NCI-H510A (cell line): ENCODE data around the gene RLF.

Experiments
- DNase-seq: peaks from one replicate; lab custom pipeline; 2025; lab: John Stamatoyannopoulos, UW

RLF gene

DNA sequence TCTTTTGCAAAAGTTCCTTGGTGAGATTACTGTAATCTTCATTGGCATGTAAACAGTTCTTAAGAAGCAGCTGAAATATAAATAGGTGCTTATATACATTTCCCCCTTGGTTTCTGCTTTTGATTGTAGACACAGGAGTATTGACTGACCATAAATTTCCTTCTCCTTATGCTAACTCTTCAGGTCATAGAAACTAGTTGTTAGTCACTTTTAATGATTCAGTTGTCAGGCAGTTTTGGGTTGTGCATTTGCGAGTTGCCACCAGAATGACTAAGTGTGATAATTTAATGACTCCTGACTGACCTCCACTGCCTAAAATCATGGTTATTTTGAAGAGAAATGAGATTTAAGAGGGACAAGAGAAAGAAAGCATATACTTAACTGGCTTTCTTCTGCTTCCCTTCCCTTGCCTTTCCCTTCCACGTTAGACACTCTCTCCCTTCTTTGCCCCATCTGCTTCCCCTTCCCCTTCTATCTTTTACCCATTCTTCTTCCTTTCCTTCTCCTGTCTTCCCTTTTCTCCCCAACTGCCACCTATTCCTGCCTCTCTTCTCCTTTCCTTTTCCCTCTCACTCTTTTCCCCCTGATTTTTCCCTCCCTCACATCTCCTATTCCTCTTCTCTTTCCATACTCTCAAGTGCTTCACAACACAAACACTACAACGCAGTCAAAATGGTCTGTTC is 109.1 kb downstream of the RLF start:
- DNase-seq = no peak

DNA sequence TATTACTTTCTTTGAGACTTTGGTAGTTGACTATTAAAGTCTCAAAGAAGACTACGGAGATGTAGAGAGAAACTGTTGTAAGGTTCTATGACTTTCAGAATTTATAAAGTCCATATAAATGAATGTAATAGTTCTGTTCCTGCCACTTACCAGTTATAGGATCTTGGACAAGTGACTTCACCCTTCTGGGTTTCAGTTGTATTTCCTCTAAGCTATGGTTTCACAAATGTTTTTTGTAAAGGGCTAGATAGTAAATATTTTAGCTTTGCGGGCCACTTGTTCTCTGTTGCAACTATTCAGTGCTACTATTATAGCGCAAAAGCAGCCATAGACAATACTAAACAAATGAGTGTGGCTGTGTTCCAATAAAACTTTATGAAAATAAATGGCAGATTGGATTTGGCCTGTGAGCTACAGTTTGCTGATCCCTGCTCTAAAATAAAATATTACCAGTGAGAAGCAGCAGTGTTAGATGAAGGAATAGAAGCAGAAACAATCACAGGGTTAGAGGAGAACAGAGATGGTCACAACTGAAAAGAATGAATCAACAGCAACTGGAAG is 111.5 kb downstream of the RLF start:
- no peak for DNase-seq

DNA sequence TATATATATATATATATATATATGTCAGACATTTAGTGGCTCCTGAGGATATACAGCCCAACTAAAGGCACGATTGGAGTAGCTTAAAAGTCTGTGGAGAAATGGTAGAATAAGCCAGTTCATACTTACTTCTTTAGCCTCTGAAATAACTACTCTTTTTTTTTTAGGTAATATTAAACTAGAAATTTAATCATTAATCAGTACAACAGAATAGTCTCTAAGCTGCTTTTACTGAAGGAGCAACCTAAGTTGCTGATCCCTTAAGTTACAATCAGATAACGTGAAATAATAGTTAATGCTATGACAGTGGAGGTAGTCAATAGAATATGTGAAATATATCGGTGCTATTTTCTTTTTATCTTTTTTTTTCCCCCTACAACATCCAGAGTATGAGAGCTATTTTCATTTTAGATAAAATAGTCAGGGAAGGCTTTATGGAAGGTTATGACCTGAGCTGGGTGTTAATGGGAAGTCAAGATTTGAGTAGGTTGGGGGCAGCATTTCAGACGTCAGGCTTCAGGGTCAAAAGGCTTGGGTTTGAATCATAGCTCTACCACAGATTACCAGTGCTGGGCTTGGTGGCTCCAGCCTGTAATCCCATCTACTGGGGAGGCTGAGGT is 112.5 kb downstream of the RLF start:
- no peak for DNase-seq

DNA sequence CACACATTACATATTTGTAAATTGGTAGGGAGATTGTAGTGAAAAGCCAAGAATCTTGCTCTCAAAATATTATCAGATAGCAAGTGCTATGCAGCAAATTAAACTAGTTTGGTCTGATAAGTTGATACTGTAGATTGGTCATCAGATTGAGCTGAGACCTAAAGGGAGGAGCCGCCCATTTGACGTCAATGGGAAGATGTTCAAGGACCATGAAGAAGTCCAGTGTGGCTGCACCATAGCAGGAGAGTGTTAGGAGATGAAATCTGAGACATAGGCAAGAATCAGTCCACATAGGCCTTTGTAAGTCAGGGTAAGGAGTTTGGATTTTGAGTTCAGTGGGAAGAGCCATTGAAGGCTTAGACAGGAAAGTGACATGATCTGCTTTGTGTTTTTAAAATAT is 113.1 kb downstream of the RLF start:
- DNase-seq = no peak

DNA sequence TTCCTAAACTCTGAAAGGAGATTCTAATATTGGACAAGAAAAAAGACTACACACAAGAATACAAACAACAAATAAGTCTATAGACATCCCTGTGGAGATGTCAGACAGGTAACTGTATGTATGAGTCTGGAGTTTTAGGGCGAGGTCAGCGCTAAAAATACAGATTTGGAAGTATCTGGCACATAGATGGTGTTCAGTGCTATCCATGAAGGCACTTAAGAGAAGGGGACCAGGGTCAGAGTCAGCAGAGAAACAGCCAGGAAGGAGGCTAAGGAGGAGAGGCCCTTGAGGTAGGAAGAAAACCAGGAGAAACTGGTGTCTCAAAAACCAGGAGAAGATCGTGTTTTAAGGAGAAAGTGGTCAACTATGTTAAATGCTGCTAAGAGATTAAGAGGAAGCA is 114.9 kb downstream of the RLF start:
- DNase-seq = no peak

DNA sequence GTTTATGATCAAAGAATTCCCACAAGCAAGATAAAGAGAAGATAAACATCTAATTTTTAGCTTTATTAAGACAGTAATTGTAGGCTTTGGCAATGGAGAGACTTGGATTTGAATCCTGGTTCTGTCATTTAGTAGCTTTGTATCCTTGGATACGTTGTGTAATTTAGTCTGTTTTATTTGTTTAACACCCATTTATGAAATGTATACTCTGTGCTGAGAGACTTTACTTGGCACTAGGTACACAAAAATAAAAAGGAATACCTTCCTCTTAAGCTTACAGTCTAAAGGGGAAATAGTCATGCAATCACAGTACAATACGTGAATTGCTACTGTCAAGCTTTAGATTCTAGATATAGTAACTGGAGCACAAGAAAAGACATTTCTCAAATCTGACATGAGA is 120.7 kb downstream of the RLF start:
- no peak for DNase-seq
